Measurements from ENCODE around the gene CDK2AP2.

Gene CDK2AP2

GRCh38 chr11:67504005-67504949 is 3.7 kb downstream of the CDK2AP2 start:
- DNase-seq, result peak in 3 of 56 donors; percentile 20 to 41 (median 29)

- DNase-seq, result no peak
Observed at GRCh38 chr11:67503119-67504004, 4.6 kb downstream of the CDK2AP2 start.

- DNase-seq, result no peak
Observed at GRCh38 chr11:67502328-67502979, 5.5 kb downstream of the CDK2AP2 start.

GRCh38 chr11:67501854-67502253 is 6.1 kb downstream of the CDK2AP2 start:
- DNase-seq, result no peak

GRCh38 chr11:67500831-67501715 is 6.9 kb downstream of the CDK2AP2 start:
- no peak for DNase-seq

GRCh38 chr11:67500484-67500821 is 7.5 kb downstream of the CDK2AP2 start:
- no peak for DNase-seq

- DNase-seq, result no peak
Observed at GRCh38 chr11:67499808-67500483, 8.0 kb downstream of the CDK2AP2 start.

GRCh38 chr11:67498544-67498972 is 9.4 kb downstream of the CDK2AP2 start:
- no peak for DNase-seq

GRCh38 chr11:67497656-67498291 is 10.2 kb downstream of the CDK2AP2 start:
- DNase-seq, result no peak

- DNase-seq, result no peak
Observed at GRCh38 chr11:67496113-67496512, 11.8 kb downstream of the CDK2AP2 start.

GRCh38 chr11:67495234-67496005 is 12.5 kb downstream of the CDK2AP2 start:
- DNase-seq, result no peak

GRCh38 chr11:67494371-67495233 is 13.4 kb downstream of the CDK2AP2 start:
- DNase-seq, result no peak

- no peak for DNase-seq
Observed at GRCh38 chr11:67493548-67494370, 14.2 kb downstream of the CDK2AP2 start.

GRCh38 chr11:67492801-67493547 is 15.0 kb downstream of the CDK2AP2 start:
- DNase-seq, result peak in 1 of 56 donors; percentile 24

GRCh38 chr11:67492069-67492727 is 15.8 kb downstream of the CDK2AP2 start:
- no peak for DNase-seq

Data from amygdala (tissue), 56 donors.